GM12878 (cell line): ENCODE measurements around the gene TMEM17. TPM values are rescaled to one million over a fixed set of nuclear protein-coding genes. Genes with fewer than 3 reads are reported as not detected.

Source experiments
- ATAC-seq: fragments of 200-7000 bp; cut with Tn5 transposase; 3 replicates; pipeline ENCODE4 v1.9.1; 2020; ENCODE audit warnings: mild to moderate bottlenecking, moderate library complexity
- BruUV-seq: library from RNA; stranded (reverse); fragments of 400-500 nt; replicated peaks from 2 replicates; lab custom pipeline; 2021; lab: Mats Ljungman, UMichigan
- CTCF ChIA-PET: fragments of 300-600 bp; sonication (Branson Sonifier 250); formaldehyde crosslinking; extraction: SDS; loops from one replicate; lab custom pipeline; 2021; ENCODE audit warnings: inconsistent platforms; lab: Yijun Ruan, JAX
- POLR2A ChIA-PET: fragments of 350-600 bp; formaldehyde crosslinking; extraction: SDS; loops from one replicate; lab custom pipeline; 2021; ENCODE audit warnings: inconsistent platforms; lab: Charles Lee
- RAD21 ChIA-PET: fragments of 300-600 bp; sonication (Branson Sonifier 250); formaldehyde crosslinking; loops from one replicate; lab custom pipeline; 2023; ENCODE audit warnings: antibody characterized with exemption; ENCODE audit not compliant: unreplicated experiment; lab: Charles Lee
- SMC1A ChIA-PET: fragments of 300-600 bp; sonication (Branson Sonifier 250); formaldehyde crosslinking; loops from one replicate; lab custom pipeline; 2023; ENCODE audit not compliant: unreplicated experiment, uncharacterized antibody; lab: Charles Lee
- DNase-seq: peaks from one replicate; pipeline ENCODE4 v3.0.0-alpha.2; 2011; ENCODE audit warnings: low read depth, low spot score
- FAIRE-seq: peaks from 3 replicates; lab custom pipeline; 2011; peaks lifted over from hg19 to GRCh38; lab: Jason Lieb, UNC
- H2AFZ ChIP-seq: 2 replicates; pipeline ENCODE4 v1.6.0; 2011; ENCODE audit warnings: low read depth, low read length, control low read depth; ENCODE audit not compliant: control insufficient read depth
- H3K27ac ChIP-seq: 2 replicates; pipeline ENCODE4 v1.5.1; 2011; ENCODE audit warnings: control low read depth; ENCODE audit not compliant: control insufficient read depth, insufficient read depth
- H3K27me3 ChIP-seq, 2 experiments: replicated peaks in 1 of 2; 2 replicates each; pipeline versions ENCODE4 v1.6.0 to v1.6.1; 2011; ENCODE audit warnings: low read length in 1 of 2; ENCODE audit not compliant: control insufficient read depth in 2 of 2, insufficient read depth in 2 of 2
- H3K36me3 ChIP-seq, 2 experiments: 2 replicates each; pipeline ENCODE4 v1.5.1; 2011; ENCODE audit warnings: low read length in 1 of 2; ENCODE audit not compliant: control insufficient read depth in 2 of 2, insufficient read depth in 2 of 2
- H3K4me1 ChIP-seq: 2 replicates; pipeline ENCODE4 v1.6.1; 2011; ENCODE audit warnings: mild to moderate bottlenecking, low read length, moderate library complexity, mixed read lengths; ENCODE audit not compliant: control insufficient read depth, insufficient read depth
- H3K4me2 ChIP-seq: 2 replicates; pipeline ENCODE4 v1.6.0; 2011; ENCODE audit warnings: control low read depth; ENCODE audit not compliant: control insufficient read depth, insufficient read depth
- H3K4me3 ChIP-seq: fragments of 200-600 bp; sonication (generic); 2 replicates; pipeline ENCODE4 v1.5.1; 2016
- H3K79me2 ChIP-seq: 2 replicates; pipeline ENCODE4 v1.6.0; 2011; ENCODE audit warnings: low read length; ENCODE audit not compliant: control insufficient read depth, insufficient read depth
- H3K9ac ChIP-seq: 2 replicates; pipeline ENCODE4 v1.8.0; 2011; ENCODE audit warnings: low read length, control low read depth, mixed read lengths; ENCODE audit not compliant: control insufficient read depth, insufficient read depth
- H3K9me3 ChIP-seq: replicated peaks from 3 replicates; pipeline ENCODE4 v1.5.1; 2011; ENCODE audit warnings: mild to moderate bottlenecking, low read length; ENCODE audit not compliant: control insufficient read depth, insufficient read depth
- H4K20me1 ChIP-seq: 2 replicates; pipeline ENCODE4 v1.6.0; 2011; ENCODE audit not compliant: control insufficient read depth, insufficient read depth
- CREM ChIP-seq: IDR thresholded peaks from 2 replicates; pipeline ENCODE4 v1.6.1; 2014; ENCODE audit warnings: antibody characterized with exemption, low read depth
- E2F4 ChIP-seq: IDR thresholded peaks from 2 replicates; pipeline ENCODE4 v1.6.1; 2012; ENCODE audit warnings: low read depth, low read length, improper control_type of control experiment
- IRF4 ChIP-seq: IDR thresholded peaks from 2 replicates; pipeline ENCODE4 v1.6.1; 2011; ENCODE audit warnings: low read depth, low read length
- POU2F2 ChIP-seq: IDR thresholded peaks from 3 replicates; pipeline ENCODE4 v1.6.1; 2011; ENCODE audit warnings: low read depth, mild to moderate bottlenecking, low read length, borderline replicate concordance
- RAD51 ChIP-seq: fragments of 450-650 bp; IDR thresholded peaks from 2 replicates; pipeline ENCODE4 v1.6.1; 2016; ENCODE audit warnings: moderate library complexity, mild to moderate bottlenecking, inconsistent platforms
- SP1 ChIP-seq: IDR thresholded peaks from one replicate; pipeline ENCODE4 v1.6.1; 2011; ENCODE audit warnings: low read depth, low read length
- SRF ChIP-seq, 2 experiments: IDR thresholded peaks; 2 replicates each; pipeline ENCODE4 v1.6.1; 2011; ENCODE audit warnings: low read depth in 2 of 2, low read length in 2 of 2, mild to moderate bottlenecking in 1 of 2, moderate library complexity in 1 of 2
- SUZ12 ChIP-seq: fragments of 200-600 bp; sonication (generic); IDR thresholded peaks from one replicate; pipeline ENCODE4 v1.6.1; 2018; ENCODE audit warnings: antibody characterized with exemption, mild to moderate bottlenecking; ENCODE audit not compliant: unreplicated experiment
- USF2 ChIP-seq: IDR thresholded peaks from 2 replicates; pipeline ENCODE4 v1.6.1; 2011; ENCODE audit warnings: low read depth, low read length, improper control_type of control experiment, borderline replicate concordance
- WGBS: methylation state at CpG from one replicate; pipeline ENCODE4 v1.1.6; 2016; ENCODE audit warnings: low lambda C conversion rate; ENCODE audit not compliant: insufficient replicate concordance, insufficient coverage; ENCODE audit errors: missing lambda C conversion rate; 5-methylcytosine and 5-hydroxymethylcytosine counted together
- in situ Hi-C: fragments of 300-500 bp; cut with MboI; formaldehyde crosslinking; loops from 9 replicates; pipeline ENCODE4 v1.14.3; 2018; ENCODE audit warnings: mixed read lengths
- intact Hi-C: fragments of 100-400 bp; cut with micrococcal nuclease; formaldehyde crosslinking; loops from one replicate; pipeline ENCODE4 v1.14.2; 2022; ENCODE audit not compliant: unreplicated experiment
- polyA plus RNA-seq, 11 experiments: library from polyadenylated mRNA; depleted of rRNA in 4 of 11; unstranded in 6 of 11; stranded (reverse) in 5 of 11; fragments of >200 nt; fragmentation: Nextera tagmentation in 4 of 11; fragmentation: Illumina TruSeq in 1 of 11; extraction: Ambion mirVana in 4 of 11; extraction: Trizol in 1 of 11; gene quantifications; 1 replicate in 1 of 11; 2 replicates in 10 of 11; pipeline versions ENCODE4 v1.2.1 to v1.2.3, GENCODE V29; 2011 to 2016; ENCODE audit warnings: inconsistent platforms in 2 of 11, missing spikeins in 2 of 11, low read depth in 1 of 11
- total RNA-seq, 4 experiments: library from RNA; depleted of rRNA in 3 of 4; stranded (reverse); fragments of >200 nt in 3 of 4; fragmentation: Illumina TruSeq in 1 of 4; extraction: Trizol in 1 of 4; gene quantifications; 2 replicates each; pipeline versions ENCODE4 v1.2.1 to v1.2.3, GENCODE V29; 2013 to 2021

TMEM17 gene
- total and polyA plus RNA-seq, 10 of the 15 experiments (the other 5 are each of a cell fraction or from before 2014, with no cell fraction given) = 0.87 to 2.6 (median 1.4) TPM

GRCh38 chr2:62469548-62469947 is 36.4 kb downstream of the TMEM17 start:
- no peak for ATAC-seq
- 50% methylated on average over 2 of the region's 2 CpGs for WGBS

GRCh38 chr2:62469114-62469513 is 36.9 kb downstream of the TMEM17 start:
- intact Hi-C loops = no loop called here
- BruUV-seq = no TSS peak
- WGBS = 22% methylated on average over 1 of the region's 1 CpG
- ChIA-PET SMC1A (interaction anchor here (1.0 to 1.3 kb wide), 2 partner anchors 11 to 25 kb away, joined by 3 read pairs; no protein-coding TSS in a partner anchor), RAD21 (interaction anchor here (1.4 kb wide), 1 partner anchor 15 kb away, joined by 3 read pairs; no protein-coding TSS in a partner anchor), CTCF (interaction anchor here (0.7 to 3.3 kb wide), 2 partner anchors 11 to 604 kb away, joined by 4 to 17 read pairs; no protein-coding TSS in a partner anchor), POLR2A (no interaction called here)
- Histone ChIP-seq H3K9ac (no peak overlapping the region), H3K27ac (no peak overlapping the region), H3K9me3 (no peaks in the 10 kb centered on the region), H4K20me1 (no peaks in the 10 kb centered on the region), H2AFZ (no peak overlapping the region), H3K4me2 (no peak overlapping the region), H3K4me3 (no peak overlapping the region), H3K79me2 (no peaks in the 10 kb centered on the region), H3K4me1 (peaks cover 4% of the 10 kb centered on the region), H3K27me3 (no peaks in the 10 kb centered on the region; a peak in 1 of 4 replicates), H3K36me3 (no peaks in the 10 kb centered on the region)
- FAIRE-seq (no peak), DNase-seq (no peak), ATAC-seq (no peak)
- in situ Hi-C loops = loop anchor here (25.0 kb wide), 1 partner anchor 1018 kb away; no protein-coding TSS in a partner anchor
- TF ChIP-seq SP1 (no peak), USF2 (no peak; the same call in 1 of the 2 replicates), RAD51 (peak; percentile 79; the same call in 1 of the 2 replicates), SRF (IDR thresholded peaks at IDR 0.05; ENCODE audit: low read depth in 2 of 2, low read length in 2 of 2) (no peak), E2F4 (no peak)

More at GRCh38 chr2:62469548-62469947, 36.4 kb downstream of the TMEM17 start:
- CTCF ChIA-PET = interaction anchor here (0.7 to 1.8 kb wide), 2 partner anchors 13 to 603 kb away, joined by 4 read pairs; no protein-coding TSS in a partner anchor
- Histone ChIP-seq H3K27me3 (no peaks in the 10 kb centered on the region; a peak in 1 of 4 replicates), H3K9me3 (no peaks in the 10 kb centered on the region), H3K4me1 (peaks cover 4% of the 10 kb centered on the region), H3K79me2 (no peaks in the 10 kb centered on the region), H3K27ac (no peak overlapping the region), H3K36me3 (no peaks in the 10 kb centered on the region), H3K9ac (no peak overlapping the region), H2AFZ (no peak overlapping the region), H3K4me3 (no peak overlapping the region), H4K20me1 (no peaks in the 10 kb centered on the region), H3K4me2 (no peak overlapping the region)
- BruUV-seq = no TSS peak
- POLR2A ChIA-PET = no interaction called here
- FAIRE-seq (no peak), DNase-seq (no peak)
- RAD21 ChIA-PET = no interaction called here
- intact Hi-C loops (no loop called here), in situ Hi-C loops (loop anchor here (25.0 kb wide), 1 partner anchor 1018 kb away; no protein-coding TSS in a partner anchor)
- TF ChIP-seq SUZ12 = no peak
- no peak for TF ChIP-seq CREM
- TF ChIP-seq IRF4 = no peak
- no peak for TF ChIP-seq POU2F2
- SMC1A ChIA-PET = interaction anchor here (1.0 to 1.3 kb wide), 2 partner anchors 12 to 26 kb away, joined by 3 read pairs; no protein-coding TSS in a partner anchor
